M059J (cell line): ENCODE results near the gene CRISPLD2. TPM values are rescaled to one million over a fixed set of nuclear protein-coding genes. Genes with fewer than 3 reads are reported as not detected.
"Not testable (repeated sequence)": the region's sequence is repeated elsewhere in the genome, so short reads cannot be mapped to it uniquely, and the experiment has no call there.

ENCODE experiments used
- DNase-seq: peaks from one replicate; pipeline ENCODE4 v3.0.0-alpha.2; 2012; ENCODE audit warnings: low read depth
- total RNA-seq: library from RNA; depleted of rRNA; stranded (reverse); fragments of >200 nt; shearing (Covaris generic); gene quantifications from 2 replicates; pipeline ENCODE4 v1.2.3, GENCODE V29; 2014

Gene CRISPLD2
- total RNA-seq, 1 experiment from 2014 or later, result 37.3 TPM

- DNase-seq, result not testable (repeated sequence)
Measured at GRCh38 chr16:84856811-84857210, 37.0 kb downstream of the CRISPLD2 start.

GRCh38 chr16:84859681-84860080 is 39.9 kb downstream of the CRISPLD2 start:
- no peak for DNase-seq

DNA sequence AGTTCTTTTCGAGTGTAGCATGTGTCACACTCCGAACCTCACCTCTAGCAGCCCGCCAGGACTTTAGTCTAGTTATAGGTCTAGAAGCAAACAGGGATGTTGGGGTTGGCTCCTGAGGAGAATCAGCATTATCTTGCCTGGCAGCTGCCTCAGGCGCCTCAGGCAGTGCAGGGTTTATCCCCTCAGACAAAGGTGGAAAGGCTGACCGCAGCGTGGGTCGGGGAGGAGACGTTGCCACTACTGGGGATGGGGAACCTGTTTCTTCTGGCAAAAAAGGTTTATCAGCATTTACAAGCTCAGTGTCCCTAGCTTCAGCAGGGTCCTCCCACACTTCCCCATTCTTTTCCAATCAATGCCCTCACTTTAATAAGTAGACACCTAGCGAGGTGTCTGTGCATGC is 40.6 kb downstream of the CRISPLD2 start:
- no peak for DNase-seq

DNA sequence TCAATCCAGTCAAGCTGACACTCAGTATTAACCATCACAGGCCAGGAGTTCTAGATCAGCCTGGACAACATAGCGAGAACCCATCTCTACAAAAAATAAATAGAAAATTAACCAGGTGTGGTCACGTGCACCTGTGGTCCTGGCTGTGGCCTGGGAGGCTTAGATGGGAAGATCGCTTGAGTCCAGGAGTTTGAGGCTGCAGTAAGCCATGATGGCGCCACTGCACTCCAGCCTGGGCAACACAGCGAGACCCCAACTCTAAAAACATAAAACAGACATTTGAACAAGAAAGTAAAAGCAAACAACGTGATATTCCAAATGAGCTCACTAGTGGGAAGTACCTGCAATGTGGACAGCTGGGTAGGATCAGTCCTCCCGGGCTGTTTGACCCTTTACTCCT is 41.9 kb downstream of the CRISPLD2 start:
- DNase-seq, result no peak

GRCh38 chr16:84862804-84863480 is 43.2 kb downstream of the CRISPLD2 start:
- DNase-seq, result no peak

GRCh38 chr16:84863481-84863814 is 43.7 kb downstream of the CRISPLD2 start:
- no peak for DNase-seq

DNA sequence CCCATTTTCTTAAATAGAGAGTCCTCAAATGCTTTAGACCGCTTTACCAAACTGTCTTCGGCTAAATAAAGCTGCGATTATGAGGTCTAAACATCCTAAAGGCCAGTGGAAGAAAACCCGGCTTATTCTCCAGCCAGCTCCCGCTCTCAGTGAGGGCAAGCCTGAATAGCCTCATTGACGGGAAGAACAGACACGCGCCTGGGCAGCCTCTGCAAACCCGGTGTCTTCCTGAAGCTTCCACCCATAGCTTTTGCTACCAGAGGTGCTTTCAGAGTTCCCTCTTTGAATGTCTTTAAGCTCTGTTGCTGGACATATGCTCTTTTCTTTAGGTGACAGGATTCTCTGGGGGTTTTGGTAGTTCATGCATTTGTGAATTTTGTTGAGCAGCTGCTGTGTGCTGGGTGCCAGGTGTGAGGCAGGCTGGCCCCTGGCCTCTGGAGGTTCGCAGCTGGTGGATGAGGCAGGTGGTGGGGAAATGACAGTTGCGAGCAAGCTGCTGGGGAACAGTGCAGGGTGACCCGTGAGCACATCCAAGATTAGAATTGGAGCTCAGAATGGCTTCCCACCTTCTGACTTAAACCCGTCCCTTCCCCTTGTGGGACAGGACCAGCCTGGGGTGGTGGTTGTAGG is 44.7 kb downstream of the CRISPLD2 start:
- DNase-seq, result no peak

DNA sequence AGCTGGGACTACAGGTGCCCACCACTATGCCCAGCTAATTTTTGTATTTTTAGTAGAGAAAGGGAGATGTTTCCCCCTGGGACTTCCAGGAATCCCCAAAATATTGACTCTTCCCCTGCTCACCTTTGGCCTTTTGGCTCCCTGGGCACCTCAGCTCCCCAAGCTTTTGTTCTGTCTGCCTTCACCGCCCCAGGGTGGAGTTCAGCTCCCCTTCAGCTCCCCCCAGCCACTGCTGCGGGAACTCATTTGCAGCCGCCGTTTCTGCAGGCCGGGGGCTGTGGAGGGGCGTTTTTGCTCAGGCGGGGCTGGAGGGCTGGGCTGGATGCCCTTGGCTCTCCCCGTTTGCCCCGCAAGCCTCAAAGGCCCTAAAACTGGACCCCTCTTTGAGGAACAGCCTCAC is 47.9 kb downstream of the CRISPLD2 start:
- DNase-seq, result no peak

DNA sequence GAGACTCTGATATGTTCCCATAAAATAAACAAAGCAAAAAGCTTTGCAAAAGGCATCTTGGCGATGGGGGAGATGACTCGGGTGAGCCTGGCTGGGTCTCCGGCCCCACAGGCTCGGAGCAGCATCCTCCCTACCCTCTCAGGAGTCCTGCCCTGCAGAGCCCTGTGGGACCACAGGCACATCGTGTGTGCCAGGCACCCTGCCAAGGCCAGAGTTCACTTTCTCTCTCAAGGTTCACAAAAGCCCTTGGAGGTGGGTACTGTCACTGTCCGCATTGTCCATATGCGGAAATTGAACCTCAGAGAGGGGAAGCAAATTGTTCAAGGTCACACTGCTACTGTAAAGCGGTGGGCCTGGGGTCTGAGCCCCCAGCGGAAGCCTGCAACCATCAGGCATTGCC is 48.5 kb downstream of the CRISPLD2 start:
- DNase-seq, result no peak

- DNase-seq, result no peak
Measured at GRCh38 chr16:84868829-84869472, 49.2 kb downstream of the CRISPLD2 start.

DNA sequence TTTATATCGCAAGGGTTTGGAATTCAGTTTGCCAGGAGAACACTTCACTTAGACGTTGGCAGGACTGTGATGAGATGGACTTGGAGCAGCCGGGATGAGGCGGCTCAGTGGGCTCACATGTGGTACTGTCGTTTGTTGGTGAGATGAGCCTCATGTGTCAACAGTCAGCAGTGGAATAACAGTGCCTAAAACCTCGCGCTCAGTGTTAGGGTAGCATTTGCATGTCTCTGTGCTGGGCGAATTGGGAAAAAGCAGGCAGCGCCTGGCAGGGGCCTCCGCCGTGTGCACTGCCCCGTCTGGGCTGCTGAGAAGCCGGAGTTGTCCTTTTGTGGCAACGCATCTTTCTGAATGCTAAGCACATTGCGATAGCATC is 49.7 kb downstream of the CRISPLD2 start:
- no peak for DNase-seq

DNA sequence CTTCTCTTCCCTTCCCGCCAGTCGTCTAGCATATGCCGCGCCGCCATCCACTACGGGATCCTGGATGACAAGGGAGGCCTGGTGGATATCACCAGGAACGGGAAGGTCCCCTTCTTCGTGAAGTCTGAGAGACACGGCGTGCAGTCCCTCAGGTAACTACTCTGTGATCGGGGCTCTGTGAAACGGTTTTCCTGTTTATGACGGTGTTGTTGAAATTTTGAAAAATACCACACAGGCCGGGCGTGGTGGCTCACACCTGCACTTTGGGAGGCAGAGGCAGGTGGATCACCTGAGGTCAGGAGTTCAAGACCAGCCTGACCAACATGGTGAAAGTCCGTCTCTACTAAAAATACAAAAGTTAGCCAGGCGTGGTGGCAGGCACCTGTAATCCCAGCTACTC is 53.2 kb downstream of the CRISPLD2 start:
- DNase-seq, result not testable (repeated sequence)

- DNase-seq, result peak; percentile 23
Measured at GRCh38 chr16:84874004-84874435, 54.2 kb downstream of the CRISPLD2 start.

- DNase-seq, result no peak
Measured at GRCh38 chr16:84874553-84874952, 54.8 kb downstream of the CRISPLD2 start.

DNA sequence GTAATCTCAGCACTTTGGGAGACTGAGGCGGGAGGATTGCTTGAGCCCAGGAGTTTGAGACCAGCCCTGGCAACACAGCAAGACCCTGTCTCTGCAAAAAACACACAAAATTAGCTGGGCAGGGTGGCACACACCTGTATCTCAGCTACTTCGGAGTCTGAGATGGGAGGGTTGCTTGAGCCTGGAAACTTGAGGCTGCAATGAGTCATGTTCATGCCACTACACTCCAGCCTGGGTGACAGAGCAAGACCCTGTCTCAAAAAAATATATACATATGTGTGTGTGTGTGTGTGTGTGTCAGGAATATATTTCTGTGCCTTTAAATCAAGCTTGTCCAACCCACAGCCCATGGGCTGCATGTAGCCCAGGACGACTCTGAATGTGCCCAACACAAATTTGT is 55.2 kb downstream of the CRISPLD2 start:
- no peak for DNase-seq

DNA sequence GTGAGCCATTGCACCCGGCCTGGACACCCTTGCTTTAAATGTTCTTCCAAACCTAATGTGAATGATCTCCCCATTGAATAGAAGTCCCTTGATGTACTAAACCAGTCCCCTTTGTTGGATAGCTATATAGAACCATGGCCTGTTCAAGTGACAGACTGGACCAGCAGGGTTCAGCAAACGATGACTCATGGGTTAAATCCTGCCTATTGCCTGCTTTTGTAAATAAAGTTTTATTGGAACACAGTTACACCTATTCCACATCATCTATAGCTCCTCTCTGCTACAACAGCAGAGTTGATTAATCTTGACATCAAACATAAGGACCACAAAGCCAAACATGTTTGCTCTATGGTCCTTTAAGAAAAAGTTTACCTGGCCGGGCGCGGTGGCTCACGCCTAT is 56.1 kb downstream of the CRISPLD2 start:
- DNase-seq, result no peak

- DNase-seq, result no peak
Measured at GRCh38 chr16:84876873-84877606, 57.3 kb downstream of the CRISPLD2 start.

GRCh38 chr16:84878770-84879169 is 59.0 kb downstream of the CRISPLD2 start:
- DNase-seq, result no peak

- peak; percentile 94 for DNase-seq
Measured at GRCh38 chr16:84879569-84880487, 60.0 kb downstream of the CRISPLD2 start.

GRCh38 chr16:84881702-84882521 is 62.1 kb downstream of the CRISPLD2 start:
- DNase-seq, result peak; percentile 87

- no peak for DNase-seq
Measured at GRCh38 chr16:84883301-84883700, 63.5 kb downstream of the CRISPLD2 start.
